ENCODE data around the gene INTS7.

- TF ChIP-seq, protein P1, sequence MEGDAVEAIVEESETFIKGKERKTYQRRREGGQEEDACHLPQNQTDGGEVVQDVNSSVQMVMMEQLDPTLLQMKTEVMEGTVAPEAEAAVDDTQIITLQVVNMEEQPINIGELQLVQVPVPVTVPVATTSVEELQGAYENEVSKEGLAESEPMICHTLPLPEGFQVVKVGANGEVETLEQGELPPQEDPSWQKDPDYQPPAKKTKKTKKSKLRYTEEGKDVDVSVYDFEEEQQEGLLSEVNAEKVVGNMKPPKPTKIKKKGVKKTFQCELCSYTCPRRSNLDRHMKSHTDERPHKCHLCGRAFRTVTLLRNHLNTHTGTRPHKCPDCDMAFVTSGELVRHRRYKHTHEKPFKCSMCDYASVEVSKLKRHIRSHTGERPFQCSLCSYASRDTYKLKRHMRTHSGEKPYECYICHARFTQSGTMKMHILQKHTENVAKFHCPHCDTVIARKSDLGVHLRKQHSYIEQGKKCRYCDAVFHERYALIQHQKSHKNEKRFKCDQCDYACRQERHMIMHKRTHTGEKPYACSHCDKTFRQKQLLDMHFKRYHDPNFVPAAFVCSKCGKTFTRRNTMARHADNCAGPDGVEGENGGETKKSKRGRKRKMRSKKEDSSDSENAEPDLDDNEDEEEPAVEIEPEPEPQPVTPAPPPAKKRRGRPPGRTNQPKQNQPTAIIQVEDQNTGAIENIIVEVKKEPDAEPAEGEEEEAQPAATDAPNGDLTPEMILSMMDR (IDR thresholded peaks at IDR 0.05): no peak
- TF ChIP-seq POLR2A (IDR thresholded peaks at IDR 0.05): no peak
Observed at GRCh38 chr1:211947396-211948295, 87.7 kb downstream of the INTS7 start.
